ENCODE measurements around the gene AADACL4. TPM values are rescaled to one million over a fixed set of nuclear protein-coding genes. Genes with fewer than 3 reads are reported as not detected.

Gene AADACL4
- total RNA-seq, result not detected
- polyA plus RNA-seq, result not detected

DNA sequence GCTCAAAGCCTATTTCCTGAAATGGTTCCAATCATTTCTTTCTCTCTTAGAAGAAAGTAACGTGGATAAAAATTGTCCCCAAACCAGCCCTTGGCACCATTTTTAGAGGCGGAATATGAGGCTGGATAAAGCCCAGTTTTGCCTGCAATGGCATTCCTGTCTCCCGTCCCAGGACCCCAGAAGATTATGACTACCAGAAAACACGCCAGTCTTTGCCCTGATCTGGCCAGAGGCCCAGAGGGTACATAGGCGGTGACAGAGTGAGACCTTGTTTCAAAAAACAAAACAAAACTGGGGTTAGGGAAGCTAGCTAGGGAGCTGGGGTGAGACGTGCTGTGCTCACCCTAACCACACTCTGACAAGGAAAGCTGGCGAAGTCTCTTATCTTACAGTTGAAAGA, at the start of gene AADACL4:
AADACL4 (plus strand) TSS at position 301 of the 400 bp plus-strand sequence. CDS start 462 bp downstream, outside the sequence.
- Mint-ChIP-seq H3K9me3 (peaks cover 0 to 20% (median 5%) of the 10 kb centered on the region in 7 donors), H3K4me3 (no peak within 1 kb of the TSS), H3K4me1 (no peaks in the 10 kb centered on the region), H3K36me3 (no peaks in the 10 kb centered on the region), H3K27me3 (peaks cover 12% of the 10 kb centered on the region), H3K27ac (no peak within 1 kb of the TSS)
- Histone ChIP-seq H3K27ac (ENCODE audit: insufficient read depth, low read length, poor library complexity, severe bottlenecking) (no peak within 1 kb of the TSS), H3K4me3 (ENCODE audit: low read depth, low read length) (no peak within 1 kb of the TSS), H3K36me3 (ENCODE audit: control insufficient read depth, insufficient read depth, low read length) (no peaks in the 10 kb centered on the region), H3K4me1 (ENCODE audit: control insufficient read depth, insufficient read depth, low read length, poor library complexity, severe bottlenecking) (no peaks in the 10 kb centered on the region), H3K27me3 (ENCODE audit: control insufficient read depth, insufficient read depth, low read length) (no peaks in the 10 kb centered on the region), H3K9me3 (ENCODE audit: control insufficient read depth in 2 of 2, low read length in 2 of 2) (peaks cover 18 to 26% of the 10 kb centered on the region in 2 experiments)
- DNase-seq (no peak), ATAC-seq (ENCODE audit: low read depth in 2 of 2) (no peak)

DNA sequence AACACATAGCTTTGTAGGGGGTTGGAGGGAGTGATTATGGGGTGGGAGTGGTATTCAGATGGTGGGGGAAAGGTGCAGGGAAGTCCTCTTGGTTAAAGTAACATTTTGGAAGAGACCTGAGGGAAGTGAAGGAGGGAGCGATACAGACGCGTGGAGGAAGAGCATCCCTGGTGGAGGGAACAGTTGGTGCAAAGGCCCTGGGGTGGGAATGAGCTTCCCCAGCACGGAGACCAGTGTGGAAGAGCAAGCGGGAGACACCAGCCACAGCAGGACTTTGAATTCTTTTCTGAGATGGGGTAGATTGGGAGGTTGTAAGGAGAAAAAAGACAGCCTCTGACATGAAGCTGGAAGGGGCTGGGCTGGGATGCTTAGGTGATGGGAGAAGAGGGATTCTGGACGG, 49.4 kb upstream of the AADACL4 start:
- DNase-seq, result no peak
- peaks cover 0 to 3% (median 0%) of the 10 kb centered on the region in 7 donors for H3K9me3 Mint-ChIP-seq
- peaks cover 0 to 45% (median 17%) of the 10 kb centered on the region in 4 donors for H3K4me1 Mint-ChIP-seq
- H3K27ac Mint-ChIP-seq, result peak overlapping the region; percentile 60 to 92 (median 81)
- H3K27ac ChIP-seq (ENCODE audit: insufficient read depth, low read length, poor library complexity, severe bottlenecking), result no peak overlapping the region
- H3K27me3 ChIP-seq (ENCODE audit: control insufficient read depth, insufficient read depth, low read length), result no peaks in the 10 kb centered on the region
- H3K4me3 Mint-ChIP-seq, result peak overlapping the region in 3 of 4 donors; percentile 76 to 83 (median 82)
- H3K27me3 Mint-ChIP-seq, result peaks cover 12% of the 10 kb centered on the region
- H3K36me3 ChIP-seq (ENCODE audit: control insufficient read depth, insufficient read depth, low read length), result no peaks in the 10 kb centered on the region
- ATAC-seq (ENCODE audit: low read depth in 2 of 2), result no peak
- no peaks in the 10 kb centered on the region for H3K9me3 ChIP-seq (ENCODE audit: control insufficient read depth in 2 of 2, low read length in 2 of 2)
- peaks cover 9% of the 10 kb centered on the region for H3K4me1 ChIP-seq (ENCODE audit: control insufficient read depth, insufficient read depth, low read length, poor library complexity, severe bottlenecking)
- no peak overlapping the region for H3K4me3 ChIP-seq (ENCODE audit: low read depth, low read length)
- H3K36me3 Mint-ChIP-seq, result no peaks in the 10 kb centered on the region

DNA sequence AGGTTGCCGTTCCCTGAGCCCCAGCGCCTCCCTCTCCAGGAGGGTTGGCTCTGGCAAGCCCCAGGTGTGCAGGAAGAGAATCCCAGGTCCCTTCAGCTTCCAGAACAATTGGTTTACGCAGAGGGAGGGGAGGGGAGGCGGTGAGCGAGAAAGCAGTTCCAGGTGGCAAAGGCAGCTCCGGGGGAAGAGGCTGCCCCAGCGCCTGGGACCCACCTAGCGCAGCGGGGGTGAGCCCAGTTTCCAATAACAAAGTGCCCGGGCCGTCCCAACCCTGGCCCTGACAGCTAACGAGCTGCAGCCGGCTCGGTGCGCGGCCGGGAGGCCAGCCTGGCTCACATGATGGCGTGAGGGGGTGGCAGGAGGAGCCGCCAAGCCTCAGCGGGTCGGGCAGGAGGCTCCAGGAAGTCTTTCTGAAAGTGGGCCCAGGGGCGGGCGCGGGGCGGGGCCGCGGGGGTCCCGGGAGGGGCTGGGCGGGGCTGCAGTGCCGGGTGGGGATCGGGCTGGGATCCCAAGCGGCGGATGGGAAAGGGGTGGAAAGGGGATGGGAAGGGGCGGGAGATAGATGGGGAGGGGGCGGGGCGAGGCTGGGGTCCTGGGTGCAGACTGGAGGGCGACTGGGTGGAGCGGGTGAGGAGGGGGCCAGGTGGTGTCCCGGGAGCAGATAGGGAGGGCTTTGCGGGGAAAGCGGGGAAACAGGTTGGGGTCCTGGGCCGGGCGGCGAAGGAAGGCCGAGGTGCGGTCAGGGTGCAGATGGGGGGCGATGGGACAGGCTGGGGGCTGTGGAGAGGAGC, 48.7 kb upstream of the AADACL4 start:
- H3K27ac Mint-ChIP-seq, result peak overlapping the region in 2 of 3 donors; percentile 81 to 92
- peaks cover 0 to 50% (median 22%) of the 10 kb centered on the region in 4 donors for H3K4me1 Mint-ChIP-seq
- peaks cover 12% of the 10 kb centered on the region for H3K27me3 Mint-ChIP-seq
- H3K9me3 Mint-ChIP-seq, result peaks cover 0 to 4% (median 0%) of the 10 kb centered on the region in 7 donors
- no peak overlapping the region for H3K4me3 ChIP-seq (ENCODE audit: low read depth, low read length)
- no peaks in the 10 kb centered on the region for H3K27me3 ChIP-seq (ENCODE audit: control insufficient read depth, insufficient read depth, low read length)
- H3K4me1 ChIP-seq (ENCODE audit: control insufficient read depth, insufficient read depth, low read length, poor library complexity, severe bottlenecking), result peaks cover 9% of the 10 kb centered on the region
- H3K36me3 Mint-ChIP-seq, result no peaks in the 10 kb centered on the region
- H3K9me3 ChIP-seq (ENCODE audit: control insufficient read depth in 2 of 2, low read length in 2 of 2), result no peaks in the 10 kb centered on the region
- H3K4me3 Mint-ChIP-seq, result peak overlapping the region in 3 of 4 donors; percentile 47 to 83 (median 76)
- DNase-seq, result no peak
- H3K27ac ChIP-seq (ENCODE audit: insufficient read depth, low read length, poor library complexity, severe bottlenecking), result no peak overlapping the region
- peak in 1 of 2 donors; percentile 31 for ATAC-seq (ENCODE audit: low read depth in 2 of 2)
- H3K36me3 ChIP-seq (ENCODE audit: control insufficient read depth, insufficient read depth, low read length), result no peaks in the 10 kb centered on the region

DNA sequence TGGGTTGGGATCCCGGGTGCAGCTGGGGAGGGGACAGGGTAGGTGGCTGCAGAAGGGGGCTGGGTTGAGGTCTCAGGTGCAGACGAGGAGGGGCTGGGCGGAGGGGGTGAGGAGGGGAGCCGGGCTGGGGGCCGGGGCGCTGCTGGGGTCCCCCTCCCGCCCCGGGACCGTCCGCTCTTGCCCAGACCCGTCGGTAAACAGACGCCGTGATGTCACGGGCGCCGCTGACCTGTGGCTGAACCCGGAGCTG, 48.2 kb upstream of the AADACL4 start:
- H3K36me3 ChIP-seq (ENCODE audit: control insufficient read depth, insufficient read depth, low read length), result no peaks in the 10 kb centered on the region
- DNase-seq (no peak), ATAC-seq (ENCODE audit: low read depth in 2 of 2) (no peak)
- no peaks in the 10 kb centered on the region for H3K36me3 Mint-ChIP-seq
- H3K4me3 ChIP-seq (ENCODE audit: low read depth, low read length), result no peak overlapping the region
- peaks cover 17% of the 10 kb centered on the region for H3K27me3 Mint-ChIP-seq
- H3K4me3 Mint-ChIP-seq, result peak overlapping the region in 1 of 4 donors; percentile 28
- H3K27ac ChIP-seq (ENCODE audit: insufficient read depth, low read length, poor library complexity, severe bottlenecking), result no peak overlapping the region
- peaks cover 0 to 4% (median 0%) of the 10 kb centered on the region in 7 donors for H3K9me3 Mint-ChIP-seq
- H3K4me1 Mint-ChIP-seq, result peaks cover 0 to 55% (median 22%) of the 10 kb centered on the region in 4 donors
- no peak overlapping the region for H3K27ac Mint-ChIP-seq
- H3K4me1 ChIP-seq (ENCODE audit: control insufficient read depth, insufficient read depth, low read length, poor library complexity, severe bottlenecking), result peaks cover 9% of the 10 kb centered on the region
- no peaks in the 10 kb centered on the region for H3K27me3 ChIP-seq (ENCODE audit: control insufficient read depth, insufficient read depth, low read length)
- no peaks in the 10 kb centered on the region for H3K9me3 ChIP-seq (ENCODE audit: control insufficient read depth in 2 of 2, low read length in 2 of 2)

DNA sequence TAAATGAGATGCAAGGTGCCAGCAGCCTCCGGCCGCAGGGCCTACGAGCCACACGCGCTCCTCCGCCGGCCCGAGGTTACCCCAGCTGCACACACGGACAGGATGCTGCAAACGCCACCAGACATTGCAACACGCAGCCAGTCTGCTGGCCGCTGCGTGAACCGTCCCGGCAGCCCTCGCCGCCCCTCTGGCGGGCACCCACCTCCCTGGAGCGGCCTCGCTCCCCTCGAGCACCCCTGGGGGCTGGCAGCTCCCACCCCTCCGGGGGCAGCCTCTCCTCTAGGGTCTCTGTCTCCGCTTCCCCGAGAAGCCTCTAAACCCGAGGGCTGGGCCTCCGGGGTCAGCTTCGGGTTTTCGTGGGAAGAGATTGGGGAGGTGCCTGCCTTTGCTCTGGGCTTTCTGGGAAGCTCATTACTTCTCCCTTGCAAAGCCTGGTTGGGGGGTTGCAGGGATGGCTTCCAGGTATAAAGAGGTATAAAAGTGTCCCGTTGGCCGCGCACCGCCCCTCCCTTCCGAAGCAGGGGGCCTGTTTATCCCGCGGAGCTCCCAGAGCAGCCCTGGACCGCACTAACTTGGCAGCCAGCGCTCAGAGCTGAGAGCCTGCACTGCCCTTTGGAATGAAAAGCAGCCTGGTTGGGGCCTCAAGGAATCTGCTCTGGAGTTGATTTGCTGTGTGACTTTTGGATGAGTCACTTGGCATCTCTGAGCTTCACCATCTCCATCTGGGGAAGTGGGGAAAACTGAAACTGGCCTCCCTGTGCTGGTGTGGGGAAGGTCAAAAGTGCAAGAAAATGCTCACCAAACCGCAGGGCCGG, 47.7 kb upstream of the AADACL4 start:
- DNase-seq (no peak), ATAC-seq (ENCODE audit: low read depth in 2 of 2) (peak; percentile 27 to 38)
- peaks cover 0 to 4% (median 0%) of the 10 kb centered on the region in 7 donors for H3K9me3 Mint-ChIP-seq
- no peak overlapping the region for H3K27ac ChIP-seq (ENCODE audit: insufficient read depth, low read length, poor library complexity, severe bottlenecking)
- H3K27ac Mint-ChIP-seq, result peak overlapping the region in 2 of 3 donors; percentile 20 to 46
- H3K4me3 ChIP-seq (ENCODE audit: low read depth, low read length), result no peak overlapping the region
- no peaks in the 10 kb centered on the region for H3K36me3 Mint-ChIP-seq
- H3K4me1 Mint-ChIP-seq, result peaks cover 0 to 60% (median 21%) of the 10 kb centered on the region in 4 donors
- H3K4me3 Mint-ChIP-seq, result peak overlapping the region in 3 of 4 donors; percentile 44 to 73 (median 48)
- H3K27me3 ChIP-seq (ENCODE audit: control insufficient read depth, insufficient read depth, low read length), result no peaks in the 10 kb centered on the region
- no peaks in the 10 kb centered on the region for H3K36me3 ChIP-seq (ENCODE audit: control insufficient read depth, insufficient read depth, low read length)
- peaks cover 17% of the 10 kb centered on the region for H3K27me3 Mint-ChIP-seq
- no peaks in the 10 kb centered on the region for H3K9me3 ChIP-seq (ENCODE audit: control insufficient read depth in 2 of 2, low read length in 2 of 2)
- H3K4me1 ChIP-seq (ENCODE audit: control insufficient read depth, insufficient read depth, low read length, poor library complexity, severe bottlenecking), result peaks cover 9% of the 10 kb centered on the region

DNA sequence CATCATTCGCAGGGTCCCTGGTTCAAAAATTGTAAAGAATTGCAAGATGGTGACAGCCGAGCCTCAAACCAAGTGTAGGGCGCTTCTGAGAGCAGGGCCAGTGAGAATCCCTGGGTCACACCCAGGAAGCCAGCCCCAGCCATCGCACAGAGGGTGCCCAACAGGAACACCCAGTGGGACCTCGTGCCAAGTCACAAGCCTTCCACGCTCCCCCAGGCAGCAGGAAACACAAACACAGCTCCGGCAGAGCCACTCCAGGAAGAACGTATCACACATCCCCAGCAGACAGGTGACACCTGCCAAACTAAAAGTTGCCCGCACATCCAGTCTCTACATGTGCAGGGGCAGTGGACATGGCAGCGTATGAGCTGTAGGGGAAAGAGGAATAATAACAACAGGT, 46.1 kb upstream of the AADACL4 start:
- no peaks in the 10 kb centered on the region for H3K27me3 ChIP-seq (ENCODE audit: control insufficient read depth, insufficient read depth, low read length)
- DNase-seq, result no peak
- no peak overlapping the region for H3K27ac ChIP-seq (ENCODE audit: insufficient read depth, low read length, poor library complexity, severe bottlenecking)
- Mint-ChIP-seq H3K4me3 (peak overlapping the region in 3 of 4 donors; percentile 22 to 37 (median 29)), H3K9me3 (peaks cover 0 to 4% (median 0%) of the 10 kb centered on the region in 7 donors), H3K36me3 (no peaks in the 10 kb centered on the region), H3K27me3 (peaks cover 17% of the 10 kb centered on the region), H3K27ac (peak overlapping the region in 1 of 3 donors; percentile 34), H3K4me1 (peaks cover 0 to 65% (median 19%) of the 10 kb centered on the region in 4 donors)
- no peak overlapping the region for H3K4me3 ChIP-seq (ENCODE audit: low read depth, low read length)
- ATAC-seq (ENCODE audit: low read depth in 2 of 2), result no peak
- H3K4me1 ChIP-seq (ENCODE audit: control insufficient read depth, insufficient read depth, low read length, poor library complexity, severe bottlenecking), result peaks cover 9% of the 10 kb centered on the region
- no peaks in the 10 kb centered on the region for H3K36me3 ChIP-seq (ENCODE audit: control insufficient read depth, insufficient read depth, low read length)
- H3K9me3 ChIP-seq (ENCODE audit: control insufficient read depth in 2 of 2, low read length in 2 of 2), result no peaks in the 10 kb centered on the region

DNA sequence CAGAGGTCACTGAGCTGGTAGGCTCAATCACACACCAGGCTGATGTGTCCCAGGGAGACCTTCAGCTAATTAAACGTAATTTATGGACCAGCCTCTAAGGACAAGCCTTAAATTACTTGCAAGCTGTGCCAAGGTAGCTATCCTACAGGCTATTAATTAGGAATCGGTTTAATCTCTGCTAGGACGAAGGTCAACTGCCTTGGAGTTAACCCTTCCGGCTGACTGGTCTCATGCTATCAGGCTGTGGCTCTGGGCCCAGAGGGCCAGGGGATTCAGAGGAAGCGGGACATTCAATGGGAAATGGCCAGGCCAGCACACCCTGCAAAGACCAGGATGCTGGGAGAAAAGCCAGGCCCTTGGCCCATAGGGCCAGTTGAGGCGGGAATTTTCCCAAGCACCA, 44.9 kb upstream of the AADACL4 start:
- no peak for DNase-seq
- no peak overlapping the region for H3K27ac Mint-ChIP-seq
- H3K27ac ChIP-seq (ENCODE audit: insufficient read depth, low read length, poor library complexity, severe bottlenecking), result no peak overlapping the region
- no peak overlapping the region for H3K4me3 Mint-ChIP-seq
- peaks cover 15% of the 10 kb centered on the region for H3K27me3 Mint-ChIP-seq
- peaks cover 17% of the 10 kb centered on the region for H3K4me1 ChIP-seq (ENCODE audit: control insufficient read depth, insufficient read depth, low read length, poor library complexity, severe bottlenecking)
- no peaks in the 10 kb centered on the region for H3K27me3 ChIP-seq (ENCODE audit: control insufficient read depth, insufficient read depth, low read length)
- H3K9me3 Mint-ChIP-seq, result peaks cover 0 to 4% (median 0%) of the 10 kb centered on the region in 7 donors
- no peaks in the 10 kb centered on the region for H3K36me3 ChIP-seq (ENCODE audit: control insufficient read depth, insufficient read depth, low read length)
- no peaks in the 10 kb centered on the region for H3K9me3 ChIP-seq (ENCODE audit: control insufficient read depth in 2 of 2, low read length in 2 of 2)
- ATAC-seq (ENCODE audit: low read depth in 2 of 2), result no peak
- peaks cover 4 to 65% (median 19%) of the 10 kb centered on the region in 4 donors for H3K4me1 Mint-ChIP-seq
- H3K4me3 ChIP-seq (ENCODE audit: low read depth, low read length), result no peak overlapping the region
- no peaks in the 10 kb centered on the region for H3K36me3 Mint-ChIP-seq
